Fibroblast of lung (primary cell): ENCODE results near the gene CASP1. TPM values are rescaled to one million over a fixed set of nuclear protein-coding genes. Genes with fewer than 3 reads are reported as not detected.

Experiments
- DNase-seq, 2 donors: peaks; one replicate each; pipeline versions ENCODE4 v3.0.0 to v3.0.0-alpha.2; 2010; ENCODE audit warnings: low read depth in 2 of 2
- H2AFZ ChIP-seq: 2 replicates; pipeline ENCODE4 v1.5.1; 2012; ENCODE audit warnings: low read length, control low read depth, inconsistent platforms
- H3K27ac ChIP-seq: 2 replicates; pipeline ENCODE4 v1.5.1; 2011; ENCODE audit warnings: low read length, control low read depth; ENCODE audit not compliant: insufficient read depth
- H3K27me3 ChIP-seq: 2 replicates; pipeline ENCODE4 v1.5.1; 2011; ENCODE audit warnings: mild to moderate bottlenecking, low read length; ENCODE audit not compliant: control insufficient read depth, insufficient read depth
- H3K36me3 ChIP-seq: 2 replicates; pipeline ENCODE4 v1.5.1; 2011; ENCODE audit warnings: low read length; ENCODE audit not compliant: control insufficient read depth, insufficient read depth
- H3K4me1 ChIP-seq: 2 replicates; pipeline ENCODE4 v1.5.1; 2011; ENCODE audit warnings: low read length; ENCODE audit not compliant: control insufficient read depth, insufficient read depth; ENCODE audit errors: extremely low read depth
- H3K4me2 ChIP-seq: 2 replicates; pipeline ENCODE4 v1.5.1; 2011; ENCODE audit warnings: low read length, control low read depth; ENCODE audit not compliant: insufficient read depth; ENCODE audit errors: extremely low read depth
- H3K4me3 ChIP-seq, 4 experiments: fragments of 200-600 bp in 1 of 4; sonication (generic) in 1 of 4; replicated peaks in 1 of 4; 2 replicates each; pipeline ENCODE4 v1.5.1; 2011 to 2016; ENCODE audit warnings: low read length in 4 of 4, low read depth in 3 of 4, mild to moderate bottlenecking in 3 of 4, control low read depth in 2 of 4, inconsistent platforms in 1 of 4, mixed read lengths in 1 of 4; ENCODE audit not compliant: insufficient read depth in 1 of 4; ENCODE audit errors: control extremely low read depth in 1 of 4
- H3K79me2 ChIP-seq: 2 replicates; pipeline ENCODE4 v1.5.1; 2012; ENCODE audit warnings: mild to moderate bottlenecking, low read length, inconsistent platforms; ENCODE audit not compliant: control insufficient read depth, insufficient read depth
- H3K9ac ChIP-seq: 2 replicates; pipeline ENCODE4 v1.5.1; 2011; ENCODE audit warnings: mild to moderate bottlenecking, low read length, control low read depth; ENCODE audit not compliant: insufficient read depth
- H3K9me3 ChIP-seq: 2 replicates; pipeline ENCODE4 v1.5.1; 2012; ENCODE audit warnings: low read depth, low read length; ENCODE audit not compliant: control insufficient read depth, insufficient read depth
- H4K20me1 ChIP-seq: 2 replicates; pipeline ENCODE4 v1.5.1; 2011; ENCODE audit warnings: low read length; ENCODE audit not compliant: control insufficient read depth, insufficient read depth; ENCODE audit errors: extremely low read depth
- EZH2 ChIP-seq: IDR thresholded peaks from 2 replicates; pipeline ENCODE4 v1.5.1; 2012; ENCODE audit warnings: low read length, control low read depth, mild to moderate bottlenecking; ENCODE audit errors: missing control alignments
- polyA plus RNA-seq, 2 donors: library from polyadenylated mRNA; depleted of rRNA in 1 of 2; stranded (reverse) in 1 of 2; unstranded in 1 of 2; fragments of >200 nt; gene quantifications; 2 replicates each; pipeline ENCODE4 v1.2.1, GENCODE V29; 2011 to 2012; ENCODE audit warnings: missing spikeins in 1 of 2
- total RNA-seq: library from RNA; depleted of rRNA; stranded (reverse); fragments of >200 nt; gene quantifications from 2 replicates; pipeline ENCODE4 v1.2.1, GENCODE V29; 2014
- TF ChIP-seq, protein P1 (sequence below), 2 donors: IDR thresholded peaks in 1 of 2; conservative IDR thresholded peaks in 1 of 2; 1 replicate in 1 of 2; 2 replicates in 1 of 2; pipeline ENCODE4 v1.5.1; 2011 to 2012; ENCODE audit warnings: low read length in 2 of 2, control low read depth in 1 of 2, inconsistent platforms in 1 of 2, low read depth in 1 of 2, mild to moderate bottlenecking in 1 of 2

The CASP1 gene
- total and polyA plus RNA-seq, 2 donors (not counting 1 experiment from before 2014, with no cell fraction given): 49.9 to 115 TPM

GRCh38 chr11:105051559-105051958 is 16.6 kb upstream of the CASP1 start:
- H3K4me3 ChIP-seq: no peak overlapping the region
- H3K9ac ChIP-seq: no peak overlapping the region
- H4K20me1 ChIP-seq: no peaks in the 10 kb centered on the region
- no peaks in the 10 kb centered on the region for H3K36me3 ChIP-seq
- no peaks in the 10 kb centered on the region for H3K79me2 ChIP-seq
- DNase-seq: peak in 1 of 2 donors; percentile 9
- H3K4me1 ChIP-seq: no peaks in the 10 kb centered on the region
- TF ChIP-seq, protein P1, sequence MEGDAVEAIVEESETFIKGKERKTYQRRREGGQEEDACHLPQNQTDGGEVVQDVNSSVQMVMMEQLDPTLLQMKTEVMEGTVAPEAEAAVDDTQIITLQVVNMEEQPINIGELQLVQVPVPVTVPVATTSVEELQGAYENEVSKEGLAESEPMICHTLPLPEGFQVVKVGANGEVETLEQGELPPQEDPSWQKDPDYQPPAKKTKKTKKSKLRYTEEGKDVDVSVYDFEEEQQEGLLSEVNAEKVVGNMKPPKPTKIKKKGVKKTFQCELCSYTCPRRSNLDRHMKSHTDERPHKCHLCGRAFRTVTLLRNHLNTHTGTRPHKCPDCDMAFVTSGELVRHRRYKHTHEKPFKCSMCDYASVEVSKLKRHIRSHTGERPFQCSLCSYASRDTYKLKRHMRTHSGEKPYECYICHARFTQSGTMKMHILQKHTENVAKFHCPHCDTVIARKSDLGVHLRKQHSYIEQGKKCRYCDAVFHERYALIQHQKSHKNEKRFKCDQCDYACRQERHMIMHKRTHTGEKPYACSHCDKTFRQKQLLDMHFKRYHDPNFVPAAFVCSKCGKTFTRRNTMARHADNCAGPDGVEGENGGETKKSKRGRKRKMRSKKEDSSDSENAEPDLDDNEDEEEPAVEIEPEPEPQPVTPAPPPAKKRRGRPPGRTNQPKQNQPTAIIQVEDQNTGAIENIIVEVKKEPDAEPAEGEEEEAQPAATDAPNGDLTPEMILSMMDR (conservative IDR thresholded peaks at IDR 0.05 in 1 of 2, IDR thresholded peaks at IDR 0.05 in 1 of 2; ENCODE audit: low read depth in 1 of 2, low read length in 2 of 2): no peak
- no peak for TF ChIP-seq EZH2
- no peak overlapping the region for H3K27ac ChIP-seq
- H3K27me3 ChIP-seq: no peaks in the 10 kb centered on the region
- H2AFZ ChIP-seq: no peak overlapping the region
- no peaks in the 10 kb centered on the region for H3K9me3 ChIP-seq
- H3K4me2 ChIP-seq: no peak overlapping the region

DNA sequence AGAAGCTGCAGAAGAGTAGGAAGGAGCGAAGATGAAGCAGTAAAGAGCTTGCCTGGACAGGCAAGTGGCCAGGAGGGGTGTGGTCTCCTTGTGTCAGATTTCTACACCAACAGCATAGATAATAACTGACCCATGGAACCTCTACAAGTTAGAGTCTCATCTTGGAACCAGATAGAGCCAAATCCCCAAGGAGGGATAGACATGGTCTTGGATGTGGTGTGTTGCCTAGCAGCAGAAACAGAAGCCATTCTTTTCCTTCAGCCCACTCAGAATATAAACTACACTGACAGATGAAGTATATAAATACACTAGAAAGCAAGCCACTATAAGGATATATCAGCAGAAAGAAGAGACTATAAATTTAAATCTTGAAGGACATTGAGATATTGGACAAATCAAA is 14.5 kb upstream of the CASP1 start:
- Histone ChIP-seq H3K27me3 (no peaks in the 10 kb centered on the region), H3K9me3 (no peaks in the 10 kb centered on the region), H4K20me1 (no peaks in the 10 kb centered on the region), H3K9ac (no peak overlapping the region), H3K79me2 (peaks cover 2% of the 10 kb centered on the region), H3K4me2 (no peak overlapping the region), H2AFZ (no peak overlapping the region), H3K27ac (no peak overlapping the region), H3K4me3 (no peak overlapping the region), H3K36me3 (no peaks in the 10 kb centered on the region), H3K4me1 (peaks cover 7% of the 10 kb centered on the region)
- TF ChIP-seq EZH2: no peak
- TF ChIP-seq, protein P1 (conservative IDR thresholded peaks at IDR 0.05 in 1 of 2, IDR thresholded peaks at IDR 0.05 in 1 of 2; ENCODE audit: low read depth in 1 of 2, low read length in 2 of 2): no peak
- DNase-seq: no peak

- peaks cover 9% of the 10 kb centered on the region for H3K79me2 ChIP-seq
- H3K27ac ChIP-seq: peak overlapping the region; percentile 27
- peaks cover 7% of the 10 kb centered on the region for H3K4me1 ChIP-seq
- TF ChIP-seq, protein P1 (conservative IDR thresholded peaks at IDR 0.05 in 1 of 2, IDR thresholded peaks at IDR 0.05 in 1 of 2; ENCODE audit: low read depth in 1 of 2, low read length in 2 of 2): no peak
- TF ChIP-seq EZH2: no peak
- H3K27me3 ChIP-seq: no peaks in the 10 kb centered on the region
- no peak overlapping the region for H3K9ac ChIP-seq
- H2AFZ ChIP-seq: no peak overlapping the region
- H3K4me2 ChIP-seq: peak overlapping the region; percentile 7
- peak overlapping the region in 1 of 4 experiments; percentile 17 for H3K4me3 ChIP-seq
- H3K9me3 ChIP-seq: no peaks in the 10 kb centered on the region
- no peaks in the 10 kb centered on the region for H4K20me1 ChIP-seq
- no peaks in the 10 kb centered on the region for H3K36me3 ChIP-seq
- DNase-seq: peak; percentile 99 to 100
Observed at GRCh38 chr11:105046898-105047579, 12.1 kb upstream of the CASP1 start.
